Measurements from ENCODE around the gene ATIC. TPM values are rescaled to one million over a fixed set of nuclear protein-coding genes. Genes with fewer than 3 reads are reported as not detected.
A peak's percentile ranks its signal among the peaks of the same experiment; 100 is the strongest.

The ATIC gene
- total and polyA plus RNA-seq, 2 of the 8 experiments (the other 6 are each of a cell fraction or from before 2014, with no cell fraction given) = 139 to 319 TPM

- TF ChIP-seq TCF12 (IDR thresholded peaks at IDR 0.05; ENCODE audit: low read depth, low read length) (0 out of 2 replicates have a peak, but pooled peaks have one; percentile 23), SRF (IDR thresholded peaks at IDR 0.05; ENCODE audit: low read depth, low read length) (no peak), SUZ12 (IDR thresholded peaks at IDR 0.05; ENCODE audit: low read length) (no peak), POLR2A (IDR thresholded peaks at IDR 0.05; ENCODE audit: control extremely low read depth in 1 of 2, low read depth in 2 of 2, low read length in 2 of 2) (peak; percentile 64 to 94), FOSL1 (IDR thresholded peaks at IDR 0.05; ENCODE audit: insufficient read depth, low read depth, low read length) (no peak), ATF2 (IDR thresholded peaks at IDR 0.05; ENCODE audit: low read length) (no peak), CHD7 (IDR thresholded peaks at IDR 0.05; ENCODE audit: insufficient replicate concordance, low read length) (no peak), YY1 (IDR thresholded peaks at IDR 0.05; ENCODE audit: low read depth, low read length) (peak; percentile 82; the same call in 1 of the 2 replicates)
Observed at GRCh38 chr2:215311625-215312396, at the start of gene ATIC (continued).
